LNCaP clone FGC (cell line): ENCODE measurements around the gene HK3.

ENCODE experiments used
- DNase-seq: peaks from one replicate; pipeline ENCODE4 v3.0.0-alpha.2; 2011; ENCODE audit warnings: low read depth
- H3K4me3 ChIP-seq: 2 replicates; pipeline ENCODE4 v1.5.1; 2011; ENCODE audit warnings: mild to moderate bottlenecking, low read depth, low read length, control low read depth
- CTCF ChIP-seq: IDR thresholded peaks from 2 replicates; pipeline ENCODE4 v1.5.1; 2012; ENCODE audit warnings: mild to moderate bottlenecking; ENCODE audit not compliant: control insufficient read depth, insufficient read depth; ENCODE audit errors: extremely low read depth

The HK3 gene

GRCh38 chr5:176902911-176903664, 3.9 kb upstream of the HK3 start:
- H3K4me3 ChIP-seq: no peak overlapping the region
- TF ChIP-seq CTCF: no peak
- DNase-seq: no peak

GRCh38 chr5:176902102-176902814, 3.1 kb upstream of the HK3 start:
- H3K4me3 ChIP-seq: no peak overlapping the region
- no peak for DNase-seq
- TF ChIP-seq CTCF: no peak

- no peak overlapping the region for H3K4me3 ChIP-seq
- no peak for TF ChIP-seq CTCF
- no peak for DNase-seq
These were observed 2.3 kb upstream of the HK3 start for GRCh38 chr5:176901260-176902101.

- H3K4me3 ChIP-seq: no peak overlapping the region
- TF ChIP-seq CTCF: no peak
- no peak for DNase-seq
These were observed 1.6 kb upstream of the HK3 start for GRCh38 chr5:176900780-176901204.

- H3K4me3 ChIP-seq: no peak overlapping the region
- DNase-seq: no peak
- no peak for TF ChIP-seq CTCF
These were observed 1.0 kb upstream of the HK3 start for GRCh38 chr5:176899946-176900779.

- TF ChIP-seq CTCF: no peak
- H3K4me3 ChIP-seq: no peak overlapping the region
- DNase-seq: no peak
These were observed 1.9 kb downstream of the HK3 start for GRCh38 chr5:176897263-176897662.
